Activated CD4-positive, alpha-beta T cell treated with anti-CD3 and anti-CD28 coated beads, Interleukin-2, Interleukin-6, amounts not matched to agents 100 ng/mL and 50 ng/mL, durations not matched to agents 16 hours and 8 hours (primary cell): Measurements from ENCODE around the gene CIP2A.
"Not testable (repeated sequence)": the region's sequence is repeated elsewhere in the genome, so short reads cannot be mapped to it uniquely, and the experiment has no call there.

Source experiments
- DNase-seq: peaks from one replicate; pipeline ENCODE4 v3.0.0-alpha.2; 2020

Gene CIP2A

DNA sequence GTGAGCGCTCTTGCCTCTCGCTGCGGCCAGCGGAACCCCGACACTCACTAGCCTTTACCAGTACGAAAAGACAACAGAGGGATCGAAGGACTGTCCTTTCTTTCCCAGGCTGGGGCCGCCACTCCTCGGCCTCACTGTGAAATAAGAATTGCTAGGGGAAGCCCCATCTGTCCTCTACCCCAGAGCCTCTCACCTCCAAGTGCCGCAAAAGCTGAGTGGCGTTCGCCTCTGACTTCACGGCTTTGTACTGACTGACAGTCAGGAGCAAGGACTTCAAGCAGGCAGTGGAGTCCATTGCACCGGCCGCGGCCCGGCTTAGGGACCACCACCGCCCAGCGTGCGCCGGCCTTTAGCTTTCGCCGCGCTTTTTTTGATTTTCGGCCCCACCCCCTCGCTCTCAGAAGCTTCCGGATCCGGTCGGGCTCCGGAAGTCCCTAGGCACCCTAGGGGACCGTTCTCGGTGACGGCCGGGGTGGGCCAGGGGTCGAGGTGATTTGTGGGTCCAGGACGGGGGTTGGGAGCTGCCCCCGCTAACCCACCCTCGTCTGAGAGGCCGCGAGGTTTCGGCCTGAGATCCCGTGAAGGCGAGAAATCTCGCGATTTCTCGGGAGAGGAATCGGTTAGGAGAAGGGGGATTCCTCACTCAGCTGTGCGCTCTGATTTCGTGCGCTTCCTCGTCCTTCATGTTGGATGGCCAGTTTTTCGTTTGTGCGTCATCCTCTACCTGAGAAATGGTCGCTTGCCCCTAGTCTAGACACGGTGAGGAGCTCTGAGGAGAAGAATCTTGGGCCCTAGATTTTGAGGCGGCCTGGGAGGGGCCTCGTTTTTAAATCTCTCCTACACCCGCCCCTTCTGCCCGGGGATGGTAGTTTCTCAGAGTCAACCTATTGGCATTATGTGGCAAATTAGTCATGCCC is at the start of gene CIP2A, which contains the start of gene DZIP3:
Gene CIP2A (minus strand): TSS at position 358 of the 917 bp plus-strand sequence. CDS start 63 bp downstream, at position 295.
Gene DZIP3 (plus strand): TSS at position 642 of the 917 bp plus-strand sequence. CDS start 15,685 bp downstream, outside the sequence.
- peak; percentile 94 for DNase-seq

- DNase-seq = no peak
Measured at GRCh38 chr3:108629974-108630373, 40.7 kb upstream of the CIP2A start.

DNA sequence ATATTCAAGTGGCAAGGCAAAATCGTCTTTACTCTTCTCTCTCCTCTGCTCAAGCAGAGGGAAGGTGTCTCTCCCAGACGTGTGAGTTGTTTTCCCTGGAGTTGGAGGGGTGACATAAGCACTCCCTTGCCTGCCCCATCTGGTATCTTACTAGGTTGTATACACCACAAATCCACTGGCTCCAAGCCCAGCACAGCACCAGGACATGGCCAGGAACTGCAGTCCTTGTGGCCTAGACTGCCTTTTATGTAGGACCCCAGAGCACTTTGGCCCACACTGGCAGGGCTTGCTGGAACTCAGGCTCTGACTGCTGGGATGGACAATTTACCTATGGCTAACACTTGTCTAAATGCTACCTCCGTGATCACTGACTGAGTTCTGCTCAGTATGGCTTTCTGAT is 34.3 kb upstream of the CIP2A start:
- DNase-seq = no peak

DNA sequence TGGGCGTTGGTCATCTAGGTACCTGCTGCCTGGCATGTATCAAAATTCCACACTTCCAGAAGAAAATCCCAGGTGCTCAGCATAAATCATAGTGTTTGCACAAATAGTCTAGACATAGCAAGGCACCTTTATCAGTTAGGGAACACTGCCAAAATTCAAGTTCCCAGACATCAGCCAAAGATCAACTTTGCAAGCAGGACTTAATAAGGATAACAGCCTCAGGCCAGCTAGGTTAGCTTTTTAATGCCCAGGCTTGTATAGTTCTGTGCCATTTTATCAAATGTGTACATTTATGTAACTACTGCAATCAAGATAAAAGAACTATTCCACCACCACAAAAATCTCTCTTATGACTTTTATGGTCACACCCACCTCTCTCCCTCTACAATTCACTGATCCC is 31.0 kb upstream of the CIP2A start:
- DNase-seq = no peak

GRCh38 chr3:108616090-108616489 is 26.9 kb upstream of the CIP2A start:
- not testable (repeated sequence) for DNase-seq

DNA sequence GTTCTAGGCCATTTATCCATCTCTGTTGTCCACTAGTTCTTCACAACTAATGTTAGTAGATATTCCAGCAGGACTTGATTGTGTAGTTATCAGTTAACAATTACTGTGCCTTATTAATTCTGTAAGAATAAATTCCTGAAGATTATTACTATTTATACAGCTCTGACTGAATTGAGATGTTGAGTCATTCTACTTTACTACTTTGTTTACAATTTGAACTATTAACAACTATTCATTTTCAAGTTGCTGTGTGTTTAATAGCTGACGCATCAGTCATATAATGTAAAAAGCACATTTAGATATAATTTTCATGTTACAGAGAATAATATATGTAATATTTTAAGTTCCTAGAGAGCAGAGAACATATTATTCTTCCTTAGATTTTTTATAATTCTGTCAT is 21.4 kb upstream of the CIP2A start:
- no peak for DNase-seq

DNA sequence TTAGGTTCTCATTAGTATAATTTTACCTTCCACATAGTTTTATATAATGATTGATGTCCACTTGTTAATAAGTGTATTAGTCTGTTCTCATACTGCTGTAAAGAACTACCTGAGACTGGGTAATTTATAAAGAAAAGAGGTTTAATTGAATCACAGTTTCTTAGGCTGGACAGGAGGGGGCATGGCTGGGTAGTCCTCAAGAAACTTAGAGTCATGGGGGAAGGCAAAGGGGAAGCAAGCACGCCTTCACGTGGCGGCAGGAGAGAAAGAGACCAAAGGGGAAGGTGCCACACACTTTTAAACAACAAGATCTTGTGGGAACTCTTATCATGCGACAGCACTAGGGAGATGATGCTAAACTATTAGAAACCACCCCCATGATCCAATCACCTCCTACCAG is 19.5 kb upstream of the CIP2A start:
- DNase-seq = no peak

DNA sequence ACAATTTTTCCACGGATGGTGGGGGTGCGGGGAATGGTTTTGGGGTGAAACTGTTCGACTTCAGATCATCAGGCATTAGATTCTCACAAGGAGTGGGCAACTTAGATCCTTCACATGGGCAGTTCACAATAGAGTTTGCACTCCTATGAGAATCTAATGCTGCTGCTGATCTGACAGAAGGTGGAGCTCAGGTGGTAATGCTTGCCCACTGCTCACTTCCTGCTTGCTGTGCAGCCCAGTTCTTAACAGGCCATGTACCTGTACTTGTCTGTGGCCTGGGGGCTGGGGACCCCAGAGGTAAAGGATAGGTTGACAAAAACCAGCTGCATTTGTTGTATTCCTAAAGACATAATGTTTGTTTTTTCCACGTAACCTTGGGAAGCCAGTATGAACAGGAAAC is 16.3 kb upstream of the CIP2A start:
- no peak for DNase-seq

DNA sequence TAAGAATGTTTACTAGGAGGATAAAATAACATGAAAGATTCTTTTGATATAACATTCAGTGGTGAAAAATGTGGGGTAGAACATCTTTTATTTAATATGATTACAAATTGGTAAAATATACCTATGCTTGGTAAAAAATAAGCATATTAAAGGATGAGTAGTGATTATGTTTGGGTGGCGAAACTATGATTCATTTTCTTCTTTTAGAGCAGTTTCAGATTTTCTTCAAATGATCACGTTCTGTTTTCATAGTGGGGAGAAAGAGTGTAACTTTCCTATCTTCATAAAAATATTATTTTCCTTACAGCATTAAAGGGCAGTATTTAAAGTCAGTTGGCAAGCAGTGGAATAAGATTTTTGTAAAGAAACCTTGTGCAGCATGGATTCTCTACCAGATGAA is 15.8 kb upstream of the CIP2A start:
- no peak for DNase-seq

DNA sequence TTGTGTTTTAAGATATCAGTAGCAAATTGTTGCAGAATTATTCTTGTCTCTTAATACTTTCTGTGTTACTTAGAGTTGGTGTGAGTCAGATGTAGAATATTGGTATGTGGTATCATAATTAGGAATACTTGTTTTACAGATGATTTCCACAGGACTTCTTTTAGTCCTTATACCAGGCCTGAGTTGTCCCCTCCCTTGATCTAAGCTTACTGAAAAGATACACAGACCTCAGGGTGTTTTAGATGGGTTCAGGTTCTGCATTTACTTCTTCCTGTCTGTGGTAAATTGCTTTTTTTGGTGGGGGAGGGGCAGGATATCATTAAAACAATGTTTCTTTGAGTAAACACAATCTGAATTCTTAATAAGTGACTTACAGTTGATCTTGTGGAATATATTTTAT is 14.5 kb upstream of the CIP2A start:
- DNase-seq = no peak

DNA sequence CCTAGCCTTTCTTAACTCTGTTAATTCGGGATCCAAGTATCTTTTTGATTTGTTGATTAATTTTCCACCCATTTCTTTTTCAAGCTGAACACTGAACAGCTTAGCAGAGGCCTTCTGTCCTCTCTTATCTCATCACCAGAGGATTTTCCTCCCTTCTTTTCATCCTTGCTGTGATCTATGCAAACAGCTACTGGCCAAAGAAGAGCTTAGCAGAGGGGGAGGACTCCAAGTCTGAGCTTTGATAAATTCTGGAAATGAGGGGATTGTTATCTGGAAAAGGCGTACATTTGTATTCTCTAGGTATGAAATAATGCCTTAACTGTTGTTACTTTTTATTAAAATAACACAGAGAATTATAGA is 13.7 kb upstream of the CIP2A start:
- no peak for DNase-seq

DNA sequence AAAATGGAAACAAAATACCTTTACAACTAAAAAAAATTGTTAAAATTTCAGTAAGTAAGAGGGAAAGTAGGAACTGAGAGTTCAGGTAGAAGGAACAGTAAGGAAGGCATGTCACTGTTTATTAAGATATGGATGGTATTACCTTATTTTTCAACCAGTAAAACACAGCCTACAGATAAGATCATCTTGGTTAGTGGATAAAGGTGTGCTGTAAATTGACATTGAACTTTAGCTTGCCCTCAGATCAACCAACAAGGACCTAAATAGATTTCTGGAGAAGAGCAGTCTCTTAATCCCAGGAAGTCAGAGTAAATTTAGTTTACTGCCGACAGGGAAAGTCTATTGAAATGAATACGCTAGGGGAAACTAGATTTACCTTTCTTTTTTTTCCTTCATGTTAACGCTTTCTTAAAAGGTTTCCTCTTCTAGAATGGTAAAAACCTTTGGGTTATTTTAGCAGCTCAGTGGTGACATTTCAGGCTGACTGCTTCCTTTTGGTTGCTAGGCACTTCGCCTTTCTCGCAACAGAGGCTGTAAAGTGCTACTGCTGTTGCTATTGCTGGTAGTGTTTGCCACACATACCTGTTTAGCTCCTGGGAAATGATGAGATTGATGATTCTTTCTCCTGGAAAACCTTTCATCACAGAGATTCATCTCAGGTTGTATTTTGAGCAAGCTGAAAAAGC is 13.2 kb upstream of the CIP2A start:
- no peak for DNase-seq

- DNase-seq = peak; percentile 65
Measured at GRCh38 chr3:108599677-108600409, 10.6 kb upstream of the CIP2A start.

DNA sequence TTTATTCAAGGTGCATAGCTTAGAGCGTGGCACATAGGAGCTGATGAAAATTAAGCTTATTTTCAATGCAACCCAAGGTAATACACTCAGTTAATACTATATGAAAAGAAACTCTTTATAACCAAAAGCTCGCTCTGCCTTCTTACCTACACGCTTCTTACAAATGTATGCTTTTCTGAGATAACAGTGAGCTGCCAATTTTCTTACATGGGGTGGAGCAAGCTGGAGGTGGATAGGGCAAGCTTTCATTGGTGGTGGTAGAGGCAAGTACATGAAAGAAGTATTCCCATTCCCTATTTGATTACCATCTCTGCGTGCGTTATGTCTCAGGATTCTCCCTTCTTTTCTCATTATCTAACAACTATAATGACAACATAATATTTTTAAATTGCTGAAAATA is 9.1 kb upstream of the CIP2A start:
- DNase-seq = no peak

- no peak for DNase-seq
Measured at GRCh38 chr3:108595321-108595720, 6.1 kb upstream of the CIP2A start.

DNA sequence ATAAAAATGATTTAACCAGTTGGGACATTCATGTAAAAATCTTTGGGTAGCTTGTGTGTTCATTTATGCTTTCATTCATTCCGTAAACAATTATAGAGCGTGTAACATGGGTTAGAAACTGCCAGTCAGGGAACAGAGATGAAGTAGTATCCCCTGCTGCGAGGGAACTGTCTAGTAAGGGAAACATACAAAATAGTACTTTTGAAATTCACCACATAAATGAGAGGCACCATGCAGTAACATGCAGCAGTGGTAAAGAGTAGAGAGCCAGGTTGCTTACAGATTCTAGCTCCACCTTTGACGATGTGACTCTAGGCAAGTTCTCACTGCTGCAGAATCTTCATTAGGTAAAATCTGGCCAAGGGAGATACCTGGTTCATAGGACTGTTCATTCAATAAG is 1.2 kb upstream of the CIP2A start:
- DNase-seq = no peak

DNA sequence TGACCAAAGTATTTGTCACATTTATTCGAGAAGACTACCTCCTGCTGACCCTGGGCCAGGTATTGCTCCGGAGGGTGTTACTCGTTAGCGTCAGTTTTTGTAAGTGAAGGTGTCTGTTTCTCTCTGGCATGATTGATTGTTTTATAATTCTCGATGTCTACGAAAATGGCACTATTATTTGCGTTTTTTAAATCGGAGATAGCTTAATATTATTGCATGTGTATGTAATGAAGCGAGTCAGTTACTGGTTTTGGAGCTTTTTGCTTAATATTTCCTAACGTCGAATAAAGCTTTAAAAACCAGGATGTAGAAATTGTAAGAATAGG is 723 bp upstream of the CIP2A start:
- no peak for DNase-seq

- DNase-seq = peak; percentile 17
Measured at GRCh38 chr3:108588601-108589000, 637 bp downstream of the CIP2A start.

- DNase-seq = no peak
Measured at GRCh38 chr3:108578064-108578463, 11.2 kb downstream of the CIP2A start.

- no peak for DNase-seq
Measured at GRCh38 chr3:108569336-108569735, 19.9 kb downstream of the CIP2A start.

DNA sequence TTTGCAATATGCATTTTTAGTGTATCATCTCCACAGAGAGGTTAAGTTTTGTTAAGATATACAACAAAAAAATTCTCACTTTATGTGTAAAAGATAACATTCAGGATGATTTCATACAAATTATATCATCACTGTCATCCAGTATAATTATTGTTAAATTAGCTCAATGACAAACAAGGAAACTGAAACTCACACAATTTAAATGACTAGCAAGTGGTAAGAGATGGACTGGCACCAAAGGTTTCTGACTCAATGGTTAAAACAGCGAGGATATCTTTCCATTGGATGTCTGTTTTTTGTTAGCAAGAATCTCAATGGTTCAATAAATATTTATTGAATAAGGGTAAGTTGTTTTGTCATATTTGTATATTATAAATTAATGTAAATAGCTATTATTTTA is 22.6 kb downstream of the CIP2A start:
- peak; percentile 25 for DNase-seq

- DNase-seq = no peak
Measured at GRCh38 chr3:108565506-108565905, 23.7 kb downstream of the CIP2A start.

- no peak for DNase-seq
Measured at GRCh38 chr3:108564564-108564963, 24.7 kb downstream of the CIP2A start.

- DNase-seq = no peak
Measured at GRCh38 chr3:108562565-108562964, 26.7 kb downstream of the CIP2A start.
